IMR-90 (cell line): Measurements from ENCODE around the gene DTL. TPM values are rescaled to one million over a fixed set of nuclear protein-coding genes. Genes with fewer than 3 reads are reported as not detected.

Experiments
- ATAC-seq: fragments of 200-7000 bp; cut with Tn5 transposase; 2 replicates; pipeline ENCODE4 v1.9.1; 2020; ENCODE audit warnings: low read depth, mild to moderate bottlenecking, moderate library complexity
- BruUV-seq: library from RNA; stranded (reverse); fragments of 400-500 nt; replicated peaks from 2 replicates; lab custom pipeline; 2021; lab: Mats Ljungman, UMichigan
- CTCF ChIA-PET: fragments of 300-600 bp; formaldehyde crosslinking; extraction: SDS; loops from one replicate; lab custom pipeline; 2021; ENCODE audit warnings: antibody characterized with exemption; lab: Yijun Ruan, JAX
- POLR2A ChIA-PET: fragments of 300-600 bp; sonication (Branson Sonifier 250); formaldehyde crosslinking; loops from one replicate; lab custom pipeline; 2022; ENCODE audit warnings: antibody characterized with exemption; ENCODE audit not compliant: unreplicated experiment; lab: Charles Lee
- DNase-seq: peaks from one replicate; pipeline ENCODE4 v3.0.0; 2013
- H2AFZ ChIP-seq: replicated peaks from 2 replicates; pipeline ENCODE3; 2013; ENCODE audit warnings: low read length, mild to moderate bottlenecking; ENCODE audit not compliant: poor library complexity
- H2AK5ac ChIP-seq: 2 replicates; pipeline ENCODE4 v1.6.1; 2013; ENCODE audit warnings: low read depth, low read length, inconsistent platforms
- H2AK9ac ChIP-seq: replicated peaks from 2 replicates; pipeline ENCODE3; 2013; ENCODE audit warnings: mild to moderate bottlenecking, low read depth, low read length, moderate library complexity; ENCODE audit not compliant: poor library complexity
- H2BK120ac ChIP-seq: 2 replicates; pipeline ENCODE4 v1.6.1; 2013; ENCODE audit warnings: low read depth, low read length, inconsistent platforms
- H2BK15ac ChIP-seq: 3 replicates; pipeline ENCODE4 v1.6.1; 2013; ENCODE audit warnings: low read depth, low read length, inconsistent platforms
- H2BK20ac ChIP-seq: 2 replicates; pipeline ENCODE4 v1.6.1; 2013; ENCODE audit warnings: low read depth, mild to moderate bottlenecking, inconsistent platforms, low read length, moderate library complexity
- H2BK5ac ChIP-seq: 2 replicates; pipeline ENCODE4 v1.6.1; 2013; ENCODE audit warnings: mild to moderate bottlenecking, low read depth, low read length, inconsistent platforms; ENCODE audit not compliant: poor library complexity, severe bottlenecking
- H3K14ac ChIP-seq: replicated peaks from 2 replicates; pipeline ENCODE4 v1.6.1; 2013; ENCODE audit warnings: low read depth, low read length, inconsistent platforms
- H3K18ac ChIP-seq: 2 replicates; pipeline ENCODE4 v1.6.1; 2013; ENCODE audit warnings: low read depth, low read length, control low read depth
- H3K23ac ChIP-seq: 2 replicates; pipeline ENCODE4 v1.6.1; 2013; ENCODE audit warnings: low read depth, low read length, inconsistent platforms
- H3K27ac ChIP-seq: 2 replicates; pipeline ENCODE4 v1.5.1; 2013; ENCODE audit warnings: mild to moderate bottlenecking, control low read depth, low read length; ENCODE audit not compliant: insufficient read depth
- H3K27me3 ChIP-seq: 2 replicates; pipeline ENCODE4 v1.6.1; 2013; ENCODE audit warnings: low read length; ENCODE audit not compliant: control insufficient read depth, insufficient read depth
- H3K36me3 ChIP-seq: 2 replicates; pipeline ENCODE4 v1.6.1; 2013; ENCODE audit warnings: low read length, mixed read lengths; ENCODE audit not compliant: control insufficient read depth, insufficient read depth
- H3K4ac ChIP-seq: 2 replicates; pipeline ENCODE4 v1.6.1; 2013; ENCODE audit warnings: low read depth, low read length, inconsistent platforms
- H3K4me1 ChIP-seq: 2 replicates; pipeline ENCODE4 v1.6.1; 2013; ENCODE audit warnings: low read length, mixed read lengths; ENCODE audit not compliant: control insufficient read depth, insufficient read depth
- H3K4me2 ChIP-seq: 2 replicates; pipeline ENCODE4 v1.6.1; 2013; ENCODE audit warnings: low read depth, mild to moderate bottlenecking, control low read depth, low read length, moderate library complexity
- H3K4me3 ChIP-seq: 2 replicates; pipeline ENCODE4 v1.5.1; 2013; ENCODE audit warnings: low read depth, mild to moderate bottlenecking, control low read depth, low read length, moderate library complexity; ENCODE audit not compliant: insufficient read depth
- H3K56ac ChIP-seq: 2 replicates; pipeline ENCODE4 v1.6.1; 2013; ENCODE audit warnings: low read length, inconsistent platforms; ENCODE audit not compliant: insufficient read depth; ENCODE audit errors: extremely low read depth
- H3K79me1 ChIP-seq, 2 experiments: 2 replicates each; pipeline ENCODE4 v1.6.1; 2013; ENCODE audit warnings: low read length in 2 of 2, inconsistent platforms in 1 of 2, low read depth in 1 of 2
- H3K9ac ChIP-seq: 2 replicates; pipeline ENCODE4 v1.6.1; 2013; ENCODE audit warnings: low read depth, low read length, control low read depth
- H3K9me1 ChIP-seq: 2 replicates; pipeline ENCODE4 v1.6.1; 2013; ENCODE audit warnings: low read length, inconsistent platforms; ENCODE audit not compliant: insufficient read depth
- H3K9me3 ChIP-seq: 2 replicates; pipeline ENCODE4 v1.6.1; 2013; ENCODE audit warnings: low read length; ENCODE audit not compliant: control insufficient read depth, insufficient read depth
- H4K20me1 ChIP-seq: 2 replicates; pipeline ENCODE4 v1.6.1; 2013; ENCODE audit warnings: low read length, inconsistent platforms; ENCODE audit not compliant: insufficient read depth
- H4K5ac ChIP-seq: 2 replicates; pipeline ENCODE4 v1.6.1; 2013; ENCODE audit warnings: mild to moderate bottlenecking, low read depth, low read length, control low read depth
- H4K8ac ChIP-seq, 2 experiments: 2 replicates each; pipeline ENCODE4 v1.6.1; 2013; ENCODE audit warnings: low read depth in 2 of 2, low read length in 2 of 2, control low read depth in 1 of 2, inconsistent platforms in 1 of 2
- H4K91ac ChIP-seq: 2 replicates; pipeline ENCODE4 v1.6.1; 2013; ENCODE audit warnings: low read depth, low read length, inconsistent platforms; ENCODE audit not compliant: insufficient read depth
- CEBPB ChIP-seq: IDR thresholded peaks from 2 replicates; pipeline ENCODE4 v1.6.1; 2012; ENCODE audit warnings: low read depth, low read length, improper control_type of control experiment
- CHD1 ChIP-seq: IDR thresholded peaks from 2 replicates; pipeline ENCODE4 v1.6.1; 2012; ENCODE audit warnings: low read depth, low read length, improper control_type of control experiment
- CTCF ChIP-seq: conservative IDR thresholded peaks from 2 replicates; pipeline ENCODE4 v1.5.1; 2012; ENCODE audit warnings: mild to moderate bottlenecking, low read depth, low read length, improper control_type of control experiment
- ELK1 ChIP-seq: fragments of 150-350 bp; IDR thresholded peaks from 2 replicates; pipeline ENCODE4 v1.6.1; 2016; ENCODE audit warnings: low read depth, mild to moderate bottlenecking, low read length, moderate library complexity, borderline replicate concordance
- FOS ChIP-seq: fragments of 150-350 bp; IDR thresholded peaks from 2 replicates; pipeline ENCODE4 v1.6.1; 2016; ENCODE audit warnings: low read depth, low read length
- MAFK ChIP-seq: IDR thresholded peaks from 2 replicates; pipeline ENCODE4 v1.6.1; 2012; ENCODE audit warnings: low read depth, low read length, improper control_type of control experiment
- MAZ ChIP-seq: IDR thresholded peaks from 2 replicates; pipeline ENCODE4 v1.6.1; 2012; ENCODE audit warnings: low read depth, mild to moderate bottlenecking, low read length, improper control_type of control experiment, moderate library complexity, borderline replicate concordance
- MXI1 ChIP-seq: IDR thresholded peaks from 2 replicates; pipeline ENCODE4 v1.6.1; 2012; ENCODE audit warnings: low read depth, mild to moderate bottlenecking, low read length, moderate library complexity, borderline replicate concordance
- NFE2L2 ChIP-seq: fragments of 150-350 bp; IDR thresholded peaks from 2 replicates; pipeline ENCODE4 v1.6.1; 2016; ENCODE audit warnings: low read depth, mild to moderate bottlenecking, low read length
- POLR2A ChIP-seq: IDR thresholded peaks from 2 replicates; pipeline ENCODE4 v1.6.1; 2012; ENCODE audit warnings: mild to moderate bottlenecking, low read depth, low read length
- RAD21 ChIP-seq: IDR thresholded peaks from 2 replicates; pipeline ENCODE4 v1.6.1; 2012; ENCODE audit warnings: low read length, improper control_type of control experiment
- RCOR1 ChIP-seq: IDR thresholded peaks from 2 replicates; pipeline ENCODE4 v1.6.1; 2012; ENCODE audit warnings: mild to moderate bottlenecking, low read length, improper control_type of control experiment; ENCODE audit not compliant: insufficient replicate concordance
- RFX5 ChIP-seq: IDR thresholded peaks from 2 replicates; pipeline ENCODE4 v1.8.0; 2012; ENCODE audit warnings: low read depth, mild to moderate bottlenecking, low read length, moderate library complexity
- SMC3 ChIP-seq: fragments of 150-350 bp; IDR thresholded peaks from 2 replicates; pipeline ENCODE4 v1.6.1; 2016; ENCODE audit warnings: low read depth, mild to moderate bottlenecking, antibody characterized with exemption, low read length, moderate library complexity
- WGBS, 2 experiments: methylation state at CpG; one replicate each; pipeline versions ENCODE4 v1.1.5 to v1.1.7; 2013; ENCODE audit warnings: missing lambda C conversion rate in 2 of 2; ENCODE audit not compliant: insufficient read length in 1 of 2; ENCODE audit errors: extremely low coverage in 2 of 2; 5-methylcytosine and 5-hydroxymethylcytosine counted together
- dilution Hi-C: fragments of 300-500 bp; cut with HindIII; formaldehyde crosslinking; loops from one replicate; pipeline ENCODE4 v1.14.3; 2018; ENCODE audit warnings: low sequenced_read_pairs; ENCODE audit not compliant: unreplicated experiment
- in situ Hi-C: fragments of 300-500 bp; cut with MboI; formaldehyde crosslinking; loops from 3 replicates; pipeline ENCODE4 v1.14.3; 2019; ENCODE audit warnings: low sequenced_read_pairs, inconsistent platforms, mixed read lengths
- intact Hi-C: fragments of 100-400 bp; cut with micrococcal nuclease; formaldehyde crosslinking; loops from 2 replicates; pipeline ENCODE4 v1.10.0; 2022
- polyA plus RNA-seq, 3 experiments: library from polyadenylated mRNA; depleted of rRNA; stranded (reverse); fragments of >200 nt; gene quantifications; 2 replicates each; pipeline ENCODE4 v1.2.3, GENCODE V29; 2012; ENCODE audit warnings: low replicate concordance in 1 of 3
- total RNA-seq: library from RNA; depleted of rRNA; stranded (reverse); fragments of >200 nt; gene quantifications from 2 replicates; pipeline ENCODE4 v1.2.3, GENCODE V29; 2012
- TF ChIP-seq, protein P1 (sequence below): fragments of 150-350 bp; IDR thresholded peaks from 2 replicates; pipeline ENCODE4 v1.6.1; 2017; ENCODE audit warnings: mild to moderate bottlenecking, antibody characterized with exemption, low read length, low read depth

The DTL gene
- total and polyA plus RNA-seq, 2 of the 4 experiments (the other 2 are of a cell fraction): 11.8 to 19.9 TPM

DNA sequence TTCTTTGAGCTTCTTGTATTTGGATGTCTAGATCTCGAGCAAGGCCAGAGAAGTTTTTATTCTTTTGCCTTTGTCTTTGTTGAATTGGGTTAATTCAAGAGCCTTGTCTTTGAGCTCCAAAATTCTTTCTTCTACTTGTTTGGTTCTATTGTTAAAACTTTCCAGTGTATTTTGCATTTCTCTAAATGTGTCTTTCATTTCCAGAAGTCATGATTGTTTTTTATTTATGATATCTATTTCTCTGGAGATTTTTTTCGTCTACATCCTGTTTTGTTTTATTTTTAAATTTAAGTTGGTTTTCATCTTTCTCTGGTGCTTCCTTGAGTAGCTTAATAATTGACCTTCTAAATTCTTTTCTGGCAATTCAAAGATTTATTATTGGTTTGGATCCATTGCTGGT is 61.8 kb downstream of the DTL start:
- Histone ChIP-seq H2BK5ac (no peak overlapping the region), H3K79me1 (peaks cover 15 to 21% of the 10 kb centered on the region in 2 experiments), H4K91ac (no peak overlapping the region), H4K20me1 (no peaks in the 10 kb centered on the region), H2BK120ac (no peak overlapping the region), H4K5ac (no peak overlapping the region), H2AK5ac (no peak overlapping the region), H3K56ac (no peak overlapping the region), H2BK15ac (no peak overlapping the region), H2AFZ (no peak overlapping the region), H3K27ac (no peak overlapping the region), H3K9me1 (peaks cover 8% of the 10 kb centered on the region), H3K9me3 (no peaks in the 10 kb centered on the region), H3K4me3 (no peak overlapping the region), H3K36me3 (peaks cover 1% of the 10 kb centered on the region; the same call in 1 of the 2 replicates), H3K18ac (no peak overlapping the region), H3K9ac (no peak overlapping the region), H3K4ac (no peak overlapping the region), H2BK20ac (no peak overlapping the region), H3K4me1 (no peaks in the 10 kb centered on the region), H2AK9ac (no peak overlapping the region), H4K8ac (no peak overlapping the region), H3K14ac (no peak overlapping the region), H3K23ac (no peak overlapping the region), H3K4me2 (no peak overlapping the region), H3K27me3 (no peaks in the 10 kb centered on the region)
- BruUV-seq: no TSS peak
- intact Hi-C loops: no loop called here
- dilution Hi-C loops: no loop called here
- TF ChIP-seq POLR2A: no peak
- no peak for TF ChIP-seq CEBPB
- TF ChIP-seq, protein P1, sequence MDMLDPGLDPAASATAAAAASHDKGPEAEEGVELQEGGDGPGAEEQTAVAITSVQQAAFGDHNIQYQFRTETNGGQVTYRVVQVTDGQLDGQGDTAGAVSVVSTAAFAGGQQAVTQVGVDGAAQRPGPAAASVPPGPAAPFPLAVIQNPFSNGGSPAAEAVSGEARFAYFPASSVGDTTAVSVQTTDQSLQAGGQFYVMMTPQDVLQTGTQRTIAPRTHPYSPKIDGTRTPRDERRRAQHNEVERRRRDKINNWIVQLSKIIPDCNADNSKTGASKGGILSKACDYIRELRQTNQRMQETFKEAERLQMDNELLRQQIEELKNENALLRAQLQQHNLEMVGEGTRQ: no peak
- TF ChIP-seq CTCF: no peak
- no peak for TF ChIP-seq RAD21
- TF ChIP-seq MAFK: no peak
- TF ChIP-seq CHD1: no peak
- TF ChIP-seq MXI1: no peak
- no peak for TF ChIP-seq ELK1
- TF ChIP-seq FOS: no peak
- TF ChIP-seq SMC3: no peak
- no peak for TF ChIP-seq MAZ
- no peak for TF ChIP-seq RFX5
- no peak for TF ChIP-seq RCOR1
- TF ChIP-seq NFE2L2: no peak
- DNase-seq (no peak), ATAC-seq (no peak)
- CTCF ChIA-PET: no interaction called here
- POLR2A ChIA-PET: no interaction called here
- in situ Hi-C loops: no loop called here
- no CpG with 5 or more reads among the region's 2 CpGs for WGBS, 2 experiments
